ENCODE measurements around the gene SH3BGR. TPM values are rescaled to one million over a fixed set of nuclear protein-coding genes. Genes with fewer than 3 reads are reported as not detected.
A peak's percentile ranks its signal among the peaks of the same experiment; 100 is the strongest.

SH3BGR gene
- total and polyA plus RNA-seq, 2 donors (not counting 3 experiments of a cell fraction or from before 2014, with no cell fraction given) = 1.1 TPM; not detected in 1

DNA sequence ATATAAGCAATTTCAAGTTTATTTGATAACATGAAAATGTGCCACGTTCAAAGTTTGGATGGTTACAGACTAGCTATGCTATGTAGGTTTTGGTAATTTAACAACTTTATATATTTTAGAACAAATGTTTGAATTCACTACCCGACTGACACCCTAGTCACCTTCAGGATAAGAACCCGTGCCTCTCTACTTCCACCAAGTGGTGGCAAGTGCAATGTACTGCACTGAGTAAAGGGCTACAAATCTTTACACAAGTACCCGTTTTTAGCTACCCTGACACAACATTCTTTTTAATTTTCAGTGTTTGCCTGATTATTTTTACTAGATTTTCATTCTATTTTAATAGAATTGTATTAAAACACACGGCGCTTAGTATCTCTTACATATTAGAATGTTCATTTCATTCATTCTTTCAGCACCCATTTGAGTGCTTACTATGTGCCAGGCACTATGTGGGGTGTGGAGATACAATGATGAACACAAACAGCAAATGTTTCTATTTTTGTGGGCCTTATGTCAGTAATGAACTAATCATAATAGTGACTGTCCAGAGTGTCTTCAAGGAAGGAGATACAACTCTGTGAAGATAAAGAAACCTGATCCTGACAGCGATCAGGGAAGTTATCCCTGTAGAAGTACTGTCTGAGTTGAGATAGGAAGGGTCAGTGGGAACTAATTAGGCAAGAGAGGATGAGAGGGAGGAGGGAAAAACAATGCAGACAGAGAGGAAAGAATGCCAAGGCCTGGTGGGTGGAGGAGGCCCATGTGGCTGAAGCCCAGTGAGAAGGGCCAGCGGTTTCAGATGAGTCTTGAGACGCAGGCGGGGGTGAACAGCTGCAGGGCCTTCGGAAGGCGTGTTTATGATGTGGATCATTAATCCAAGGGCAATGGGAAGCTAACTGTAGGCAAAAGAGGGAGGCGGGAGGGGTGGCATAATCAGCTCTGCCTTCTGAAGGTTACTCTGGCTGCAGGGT, 10.0 kb upstream of the SH3BGR start:
- H3K4me1 ChIP-seq (ENCODE audit: control insufficient read depth, extremely low read depth, insufficient read depth, low read length) = peaks cover 7% of the 10 kb centered on the region
- H3K27me3 ChIP-seq (ENCODE audit: control insufficient read depth in 2 of 2, insufficient read depth in 2 of 2, low read length in 2 of 2) = no peaks in the 10 kb centered on the region
- no peak overlapping the region for H3K9ac ChIP-seq (replicated peaks; ENCODE audit: extremely low read depth, insufficient read depth, low read length)
- intact Hi-C loops (cut with micrococcal nuclease) (loop anchor here (1.0 kb wide), 1 partner anchor 261 kb away; no protein-coding TSS in a partner anchor), dilution Hi-C loops (cut with MboI; ENCODE audit: extremely low pct_ligation_motif_present, low sequenced_read_pairs) (no loop called here)
- no peak overlapping the region for H3K4me3 ChIP-seq (replicated peaks in 1 of 3; ENCODE audit: insufficient read depth in 1 of 3, low read depth in 1 of 3, low read length in 3 of 3)
- FAIRE-seq = peak; percentile 49
- no peaks in the 10 kb centered on the region for H3K79me2 ChIP-seq (ENCODE audit: control insufficient read depth, insufficient read depth, low read length)
- no peak overlapping the region for H2AFZ ChIP-seq (ENCODE audit: low read depth, low read length)
- H3K27ac ChIP-seq (ENCODE audit: insufficient read depth, low read depth, low read length) = no peak overlapping the region
- H4K20me1 ChIP-seq (replicated peaks; ENCODE audit: control insufficient read depth, extremely low read depth, insufficient read depth, low read length) = no peaks in the 10 kb centered on the region
- BruUV-seq (replicated peaks) = no TSS peak
- ChIA-PET CTCF (interaction anchor here (0.6 to 1.9 kb wide), 15 partner anchors 11 to 257 kb away, joined by 3 to 17 read pairs (median 4); no protein-coding TSS in a partner anchor), POLR2A (no interaction called here)
- no peaks in the 10 kb centered on the region for H3K9me1 ChIP-seq (replicated peaks; ENCODE audit: control insufficient read depth, extremely low read depth, insufficient read depth, low read length)
- DNase-seq (ENCODE audit: low read depth, low spot score) = peak; percentile 47
- H3K36me3 ChIP-seq (ENCODE audit: control insufficient read depth in 2 of 2, extremely low read depth in 1 of 2, insufficient read depth in 2 of 2, low read length in 2 of 2) = no peaks in the 10 kb centered on the region
- TF ChIP-seq CTCF (IDR thresholded peaks at IDR 0.05; ENCODE audit: extremely low read depth in 1 of 2, insufficient read depth in 1 of 2, low read depth in 1 of 2, low read length in 2 of 2) (peak; percentile 70 to 71), POLR2AphosphoS5 (IDR thresholded peaks at IDR 0.05; ENCODE audit: insufficient read depth, low read depth, low read length) (no peak), JUN (IDR thresholded peaks at IDR 0.05; ENCODE audit: borderline replicate concordance, insufficient read depth, insufficient read length, low read depth) (no peak)
- no peaks in the 10 kb centered on the region for H3K9me3 ChIP-seq (replicated peaks; ENCODE audit: control insufficient read depth, insufficient read depth, low read length)
- H3K4me2 ChIP-seq (ENCODE audit: insufficient read depth, low read length) = no peak overlapping the region

Measured in endothelial cell of umbilical vein (primary cell).